HG02840 (cell line): Measurements from ENCODE around the gene COG2.

Source experiments
- ATAC-seq: cut with Tn5 transposase; IDR thresholded peaks from one replicate; pipeline ENCODE4 v1.9.1; 2021; ENCODE audit warnings: mild to moderate bottlenecking, moderate library complexity, moderate number of reproducible peaks; ENCODE audit not compliant: unreplicated experiment, low FRiP score

The COG2 gene

GRCh38 chr1:230661976-230662375 is 19.7 kb downstream of the COG2 start:
- ATAC-seq, result no peak

- no peak for ATAC-seq
These were observed 25.9 kb downstream of the COG2 start for GRCh38 chr1:230668227-230668626.

- no peak for ATAC-seq
These were observed 27.3 kb downstream of the COG2 start for GRCh38 chr1:230669543-230669942.

GRCh38 chr1:230674581-230674980 is 32.3 kb downstream of the COG2 start:
- ATAC-seq, result no peak

- no peak for ATAC-seq
These were observed 34.9 kb downstream of the COG2 start for GRCh38 chr1:230677200-230677599.

- no peak for ATAC-seq
These were observed 36.9 kb downstream of the COG2 start for GRCh38 chr1:230679192-230679591.

- no peak for ATAC-seq
These were observed 37.5 kb downstream of the COG2 start for GRCh38 chr1:230679825-230680224.

GRCh38 chr1:230680300-230681025 is 38.2 kb downstream of the COG2 start:
- no peak for ATAC-seq

GRCh38 chr1:230681599-230681998 is 39.3 kb downstream of the COG2 start:
- ATAC-seq, result no peak

- ATAC-seq, result no peak
These were observed 40.0 kb downstream of the COG2 start for GRCh38 chr1:230682274-230682673.

- no peak for ATAC-seq
These were observed 40.8 kb downstream of the COG2 start for GRCh38 chr1:230682882-230683610.

- no peak for ATAC-seq
These were observed 41.9 kb downstream of the COG2 start for GRCh38 chr1:230684146-230684545.

- no peak for ATAC-seq
These were observed 42.7 kb downstream of the COG2 start for GRCh38 chr1:230684998-230685397.

- ATAC-seq, result no peak
These were observed 44.5 kb downstream of the COG2 start for GRCh38 chr1:230686747-230687146.

GRCh38 chr1:230690101-230690500 is 47.8 kb downstream of the COG2 start:
- ATAC-seq, result no peak

- ATAC-seq, result no peak
These were observed 49.3 kb downstream of the COG2 start for GRCh38 chr1:230691615-230692014.

- ATAC-seq, result no peak
These were observed 50.9 kb downstream of the COG2 start for GRCh38 chr1:230693221-230693620.

GRCh38 chr1:230693777-230694176 is 51.5 kb downstream of the COG2 start:
- ATAC-seq, result no peak

GRCh38 chr1:230694464-230694863 is 52.2 kb downstream of the COG2 start:
- ATAC-seq, result no peak

GRCh38 chr1:230694991-230695390 is 52.7 kb downstream of the COG2 start:
- ATAC-seq, result no peak

GRCh38 chr1:230696218-230696617 is 53.9 kb downstream of the COG2 start:
- no peak for ATAC-seq
